K562 (cell line): Measurements from ENCODE around the gene TULP4. TPM values are rescaled to one million over a fixed set of nuclear protein-coding genes. Genes with fewer than 3 reads are reported as not detected.

Source experiments
- CBX3 ChIP-seq, 2 experiments: IDR thresholded peaks; 1 replicate in 1 of 2; 2 replicates in 1 of 2; pipeline ENCODE4 v1.6.1; 2012; ENCODE audit warnings: inconsistent platforms in 2 of 2, low read length in 2 of 2, borderline replicate concordance in 1 of 2, control low read depth in 1 of 2
- EZH2 ChIP-seq: IDR thresholded peaks from 2 replicates; pipeline ENCODE4 v1.6.1; 2012; ENCODE audit warnings: low read depth, mild to moderate bottlenecking, inconsistent platforms, low read length, borderline replicate concordance
- FOSL1 ChIP-seq: fragments of 200-800 bp; sonication (Bioruptor generic); conservative IDR thresholded peaks from 2 replicates; pipeline ENCODE4 v1.6.1; 2016; ENCODE audit warnings: missing genetic modification characterization, missing compliant biosample characterization
- GABPA ChIP-seq: fragments of 200-800 bp; sonication (Bioruptor generic); conservative IDR thresholded peaks from 2 replicates; pipeline ENCODE4 v1.6.1; 2016; ENCODE audit warnings: low read depth, missing genetic modification characterization, missing compliant biosample characterization
- GATAD2A ChIP-seq: fragments of 450-650 bp; IDR thresholded peaks from 2 replicates; pipeline ENCODE4 v1.6.1; 2017
- HNRNPUL1 ChIP-seq: fragments of 200-400 bp; formaldehyde crosslinking; IDR thresholded peaks from 2 replicates; pipeline ENCODE4 v1.6.1; 2017; ENCODE audit warnings: low read length
- KDM1A ChIP-seq, 2 experiments: fragments of 450-650 bp; IDR thresholded peaks; 2 replicates each; pipeline ENCODE4 v1.6.1; 2016; ENCODE audit warnings: mild to moderate bottlenecking in 2 of 2
- MAFG ChIP-seq: fragments of 450-650 bp; conservative IDR thresholded peaks from 2 replicates; pipeline ENCODE4 v1.6.1; 2016; ENCODE audit warnings: missing genetic modification characterization, missing compliant biosample characterization
- MCM5 ChIP-seq: fragments of 450-650 bp; IDR thresholded peaks from 2 replicates; pipeline ENCODE4 v1.6.1; 2016; ENCODE audit warnings: low read depth
- MED1 ChIP-seq: sonication (generic); formaldehyde crosslinking; IDR thresholded peaks from 2 replicates; pipeline ENCODE4 v1.8.1; 2023; ENCODE audit warnings: missing genetic modification reagents, borderline replicate concordance
- MEF2D ChIP-seq: conservative IDR thresholded peaks from 2 replicates; pipeline ENCODE4 v1.6.1; 2016; ENCODE audit warnings: low read depth, missing genetic modification characterization, missing compliant biosample characterization
- RBFOX2 ChIP-seq: fragments of 200-400 bp; formaldehyde crosslinking; IDR thresholded peaks from 2 replicates; pipeline ENCODE4 v1.6.1; 2017; ENCODE audit warnings: low read depth, mild to moderate bottlenecking, low read length, moderate library complexity
- SETDB1 ChIP-seq: IDR thresholded peaks from one replicate; pipeline ENCODE4 v1.6.1; 2012; ENCODE audit warnings: low read length, control low read depth, inconsistent platforms
- SMARCA4 ChIP-seq: fragments of 450-650 bp; IDR thresholded peaks from 2 replicates; pipeline ENCODE4 v1.6.1; 2016
- SP1 ChIP-seq: sonication (generic); formaldehyde crosslinking; IDR thresholded peaks from 2 replicates; pipeline ENCODE4 v1.8.1; 2022; ENCODE audit warnings: mild to moderate bottlenecking, missing genetic modification reagents
- TCF7 ChIP-seq: sonication (generic); IDR thresholded peaks from 2 replicates; pipeline ENCODE4 v1.6.1; 2016; ENCODE audit warnings: antibody characterized with exemption, borderline replicate concordance
- THRAP3 ChIP-seq: fragments of 450-650 bp; IDR thresholded peaks from 2 replicates; pipeline ENCODE4 v1.6.1; 2016; ENCODE audit warnings: mild to moderate bottlenecking, inconsistent platforms, borderline replicate concordance
- U2AF2 ChIP-seq: fragments of 200-400 bp; formaldehyde crosslinking; optimal IDR thresholded peaks from 2 replicates; pipeline ENCODE3; 2017; ENCODE audit warnings: low read depth, mild to moderate bottlenecking, low read length
- ZNF146 ChIP-seq: IDR thresholded peaks from one replicate; pipeline ENCODE4 v1.6.1; 2018; ENCODE audit warnings: missing compliant biosample characterization; ENCODE audit not compliant: unreplicated experiment
- ZNF217 ChIP-seq: sonication (generic); formaldehyde crosslinking; IDR thresholded peaks from 2 replicates; pipeline ENCODE4 v1.8.0; 2022; ENCODE audit warnings: mild to moderate bottlenecking, missing genetic modification reagents
- ZNF324 ChIP-seq: fragments of 250-450 bp; sonication (Bioruptor Pico); IDR thresholded peaks from 2 replicates; pipeline ENCODE4 v1.4.0; 2020; ENCODE audit warnings: mild to moderate bottlenecking
- ZNF431 ChIP-seq: sonication (generic); formaldehyde crosslinking; IDR thresholded peaks from 2 replicates; pipeline ENCODE4 v1.8.0; 2022; ENCODE audit warnings: mild to moderate bottlenecking, missing genetic modification reagents
- ZNF717 ChIP-seq: fragments of 250-450 bp; sonication (Bioruptor Pico); IDR thresholded peaks from 2 replicates; pipeline ENCODE4 v1.5.0; 2021
- polyA plus RNA-seq, 8 experiments: library from polyadenylated mRNA; depleted of rRNA in 4 of 8; stranded (reverse) in 5 of 8; unstranded in 3 of 8; fragments of >200 nt; fragmentation: Nextera tagmentation in 2 of 8; fragmentation: Illumina TruSeq in 1 of 8; extraction: Ambion mirVana in 2 of 8; extraction: Trizol in 1 of 8; gene quantifications; 2 replicates each; pipeline versions ENCODE4 v1.2.1 to v1.2.3, GENCODE V29; 2011 to 2014; ENCODE audit warnings: inconsistent platforms in 1 of 8, missing spikeins in 1 of 8
- total RNA-seq, 7 experiments: library from RNA; depleted of rRNA in 6 of 7; stranded (reverse); fragments of >200 nt in 6 of 7; fragmentation: Illumina TruSeq in 2 of 7; extraction: Trizol in 2 of 7; gene quantifications; 2 replicates each; pipeline versions ENCODE4 v1.2.1 to v1.2.3, GENCODE V29; 2011 to 2021; ENCODE audit warnings: low replicate concordance in 1 of 7
- TF ChIP-seq, protein P1 (sequence below): fragments of 250-450 bp; sonication (Bioruptor Pico); IDR thresholded peaks from 2 replicates; pipeline ENCODE4 v1.4.0; 2020
- TF ChIP-seq, protein P2 (sequence below), 3 experiments: fragments of 200-800 bp in 1 of 3; sonication (Bioruptor generic) in 1 of 3; sonication (generic) in 1 of 3; formaldehyde crosslinking in 1 of 3; IDR thresholded peaks; 2 replicates each; pipeline versions ENCODE4 v1.6.1 to v1.8.0; 2016 to 2022; ENCODE audit warnings: mild to moderate bottlenecking in 2 of 3, missing compliant biosample characterization in 2 of 3, missing genetic modification characterization in 2 of 3, missing genetic modification reagents in 1 of 3

The TULP4 gene
- total and polyA plus RNA-seq, 9 of the 15 experiments (the other 6 are each of a cell fraction or from before 2014, with no cell fraction given): 1.2 to 50.4 (median 11.0) TPM

DNA sequence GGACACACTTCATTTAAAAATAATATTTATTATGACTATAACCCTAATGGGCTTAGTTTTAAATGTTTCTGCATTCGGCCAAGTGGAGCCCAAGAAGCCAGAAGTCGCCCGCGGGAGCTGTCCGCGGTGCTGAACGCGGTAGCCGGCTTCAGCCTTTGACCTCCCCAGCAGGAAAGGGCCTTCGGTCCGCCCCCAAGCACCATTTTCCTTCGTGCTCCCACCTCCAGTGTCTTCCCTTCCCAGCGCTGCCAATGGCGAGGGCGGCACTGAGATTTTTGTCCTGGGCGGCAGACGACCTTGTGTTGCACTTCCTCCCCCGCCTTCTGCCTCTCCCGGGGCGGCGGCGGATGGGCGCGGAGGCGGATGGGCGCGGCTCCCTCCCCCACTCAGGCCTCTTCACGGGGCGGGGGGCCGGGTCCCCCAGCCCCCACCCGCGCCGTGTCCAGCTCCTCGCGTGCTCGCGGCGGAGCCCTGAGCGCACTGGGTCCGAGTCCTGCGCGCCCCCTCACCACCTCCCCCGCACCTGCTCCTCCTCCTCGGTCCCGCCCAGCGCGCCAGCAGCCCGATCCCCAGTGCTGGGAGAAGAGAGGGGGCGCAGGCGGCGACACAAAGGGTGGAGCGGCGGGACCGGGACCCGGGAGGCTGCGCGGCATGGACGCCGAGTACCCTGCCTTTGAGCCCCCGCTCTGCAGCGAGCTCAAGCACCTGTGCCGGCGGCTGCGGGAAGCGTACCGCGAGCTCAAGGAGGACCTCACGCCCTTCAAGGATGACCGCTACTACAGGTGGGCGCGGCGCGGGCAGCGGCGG is 224.0 kb downstream of the TULP4 start (continued):
- TF ChIP-seq MEF2D (tag) (no peak), ZNF431 (CRISPR knock-in tag) (peak; percentile 69; the same call in 1 of the 2 replicates), ZNF217 (CRISPR knock-in tag) (no peak), SMARCA4 (no peak), TCF7 (no peak), MCM5 (no peak), FOSL1 (no peak), SP1 (CRISPR knock-in tag) (no peak; the same call in 1 of the 2 replicates), ZNF717 (CRISPR knock-in tag) (no peak), ZNF146 (no peak), GATAD2A (no peak), MAFG (tag) (no peak), RBFOX2 (no peak), THRAP3 (no peak), CBX3 (IDR thresholded peaks at IDR 0.05; ENCODE audit: borderline replicate concordance in 1 of 2, low read length in 2 of 2) (peak in 1 of 2 experiments; percentile 82; a peak in 1 of 3 replicates), ZNF324 (no peak), EZH2 (no peak), U2AF2 (no peak), MED1 (no peak), SETDB1 (no peak), GABPA (tag) (peak; percentile 49), KDM1A (IDR thresholded peaks at IDR 0.05) (peak; percentile 89 to 90), HNRNPUL1 (no peak)
- TF ChIP-seq, protein P1, sequence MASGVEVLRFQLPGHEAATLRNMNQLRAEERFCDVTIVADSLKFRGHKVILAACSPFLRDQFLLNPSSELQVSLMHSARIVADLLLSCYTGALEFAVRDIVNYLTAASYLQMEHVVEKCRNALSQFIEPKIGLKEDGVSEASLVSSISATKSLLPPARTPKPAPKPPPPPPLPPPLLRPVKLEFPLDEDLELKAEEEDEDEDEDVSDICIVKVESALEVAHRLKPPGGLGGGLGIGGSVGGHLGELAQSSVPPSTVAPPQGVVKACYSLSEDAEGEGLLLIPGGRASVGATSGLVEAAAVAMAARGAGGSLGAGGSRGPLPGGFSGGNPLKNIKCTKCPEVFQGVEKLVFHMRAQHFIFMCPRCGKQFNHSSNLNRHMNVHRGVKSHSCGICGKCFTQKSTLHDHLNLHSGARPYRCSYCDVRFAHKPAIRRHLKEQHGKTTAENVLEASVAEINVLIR: no peak
- TF ChIP-seq, protein P2, sequence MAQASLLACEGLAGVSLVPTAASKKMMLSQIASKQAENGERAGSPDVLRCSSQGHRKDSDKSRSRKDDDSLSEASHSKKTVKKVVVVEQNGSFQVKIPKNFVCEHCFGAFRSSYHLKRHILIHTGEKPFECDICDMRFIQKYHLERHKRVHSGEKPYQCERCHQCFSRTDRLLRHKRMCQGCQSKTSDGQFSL (CRISPR knock-in tag; IDR thresholded peaks at IDR 0.05): no peak
- TF ChIP-seq, protein P2 (tag; IDR thresholded peaks at IDR 0.05): 0 out of 4 replicates have a peak, but pooled peaks of 1 of the 2 experiments have one; percentile 38
